A673 (cell line): ENCODE data around the gene VASH2.

Experiments used
- CTCF ChIP-seq: fragments of 300-800, 200-600 bp; sonication (generic); conservative IDR thresholded peaks from 2 replicates; pipeline ENCODE4 v1.5.1; 2017; ENCODE audit warnings: low read depth, mild to moderate bottlenecking, antibody characterized with exemption, low read length, moderate library complexity, mixed read lengths
- EZH2 ChIP-seq: fragments of 200-600 bp; sonication (generic); IDR thresholded peaks from 2 replicates; pipeline ENCODE4 v1.6.1; 2017; ENCODE audit warnings: borderline replicate concordance, low read depth, mild to moderate bottlenecking, mixed read lengths, antibody characterized with exemption, low read length; ENCODE audit not compliant: poor library complexity, severe bottlenecking

- TF ChIP-seq EZH2 (no peak), CTCF (no peak)
Observed at GRCh38 chr1:212908971-212909370, 41.4 kb upstream of the VASH2 start.
